Measurements from ENCODE around the gene COPG1.
"Not testable (repeated sequence)": the region's sequence is repeated elsewhere in the genome, so short reads cannot be mapped to it uniquely, and the experiment has no call there.

Gene COPG1

DNA sequence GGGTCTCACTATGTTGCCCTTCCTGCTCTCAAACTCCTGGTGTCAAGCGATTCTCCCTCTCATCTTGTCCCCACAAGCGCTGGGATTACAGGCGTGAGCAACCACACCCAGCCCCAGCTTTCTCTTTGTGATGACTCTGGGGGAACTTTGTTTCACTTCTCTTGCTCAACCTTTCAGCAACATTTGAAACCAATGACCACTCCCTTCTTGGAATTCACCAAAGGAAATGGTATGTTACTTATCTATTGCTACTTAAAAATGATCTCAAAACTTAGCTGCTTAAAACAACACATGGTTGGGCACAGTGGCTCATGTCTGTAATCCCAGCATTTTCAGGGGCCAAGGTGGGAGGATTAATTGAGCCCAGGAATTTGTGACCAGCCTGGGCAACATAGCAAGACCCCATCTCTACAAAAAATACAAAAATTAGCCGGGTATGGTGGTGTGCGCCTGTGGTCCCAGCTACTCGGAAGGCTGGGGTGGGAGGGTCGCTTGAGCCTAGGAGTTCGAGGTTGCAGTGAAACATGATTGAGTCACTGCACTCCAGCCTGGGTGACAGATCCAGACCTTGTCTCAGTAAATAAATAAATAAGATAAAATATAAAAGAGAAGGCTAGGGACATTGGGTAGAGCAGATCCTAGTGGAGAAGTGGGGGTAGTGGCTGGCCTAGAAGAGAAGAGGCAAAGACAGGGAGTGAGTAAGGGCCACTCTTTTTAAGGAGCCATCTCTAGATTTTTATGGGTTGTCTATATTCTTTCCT lies 10.3 kb upstream of the COPG1 start:
- in situ Hi-C loops (cut with MboI; ENCODE audit: low sequenced_read_pairs) = no loop called here

- in situ Hi-C loops (cut with MboI; ENCODE audit: low sequenced_read_pairs) = loop anchor here (10.0 kb wide), 2 partner anchors 185 to 265 kb away; no protein-coding TSS in a partner anchor
Measured at GRCh38 chr3:129239991-129240390, 9.4 kb upstream of the COPG1 start.

DNA sequence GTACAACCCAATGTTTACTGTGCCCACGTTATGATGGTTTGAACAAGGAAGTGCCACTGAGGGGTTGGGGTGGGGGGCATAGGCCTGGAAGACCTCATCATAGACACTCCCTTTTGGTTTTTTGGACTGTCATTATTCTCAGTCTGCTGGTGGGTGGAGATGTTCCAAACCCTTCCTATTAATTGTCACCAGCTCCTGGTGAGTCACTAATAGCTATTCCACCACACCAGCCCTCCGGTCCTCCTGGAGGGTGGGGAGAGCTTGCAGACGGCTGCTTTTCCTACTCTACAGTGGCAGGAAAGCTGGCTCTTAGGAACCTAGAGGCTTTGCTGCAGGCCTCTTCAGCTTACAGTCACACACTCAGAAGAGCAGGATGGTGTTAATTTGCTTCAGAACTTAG lies 9.0 kb upstream of the COPG1 start:
- in situ Hi-C loops (cut with MboI; ENCODE audit: low sequenced_read_pairs) = loop anchor here (10.0 kb wide), 2 partner anchors 186 to 266 kb away; no protein-coding TSS in a partner anchor

- in situ Hi-C loops (cut with MboI; ENCODE audit: low sequenced_read_pairs) = loop anchor here (10.0 kb wide), 2 partner anchors 190 to 270 kb away; no protein-coding TSS in a partner anchor
Measured at GRCh38 chr3:129245141-129245540, 4.3 kb upstream of the COPG1 start.

GRCh38 chr3:129245641-129246306 lies 3.6 kb upstream of the COPG1 start:
- in situ Hi-C loops (cut with MboI; ENCODE audit: low sequenced_read_pairs) = loop anchor here (10.0 kb wide), 2 partner anchors 191 to 271 kb away; no protein-coding TSS in a partner anchor

DNA sequence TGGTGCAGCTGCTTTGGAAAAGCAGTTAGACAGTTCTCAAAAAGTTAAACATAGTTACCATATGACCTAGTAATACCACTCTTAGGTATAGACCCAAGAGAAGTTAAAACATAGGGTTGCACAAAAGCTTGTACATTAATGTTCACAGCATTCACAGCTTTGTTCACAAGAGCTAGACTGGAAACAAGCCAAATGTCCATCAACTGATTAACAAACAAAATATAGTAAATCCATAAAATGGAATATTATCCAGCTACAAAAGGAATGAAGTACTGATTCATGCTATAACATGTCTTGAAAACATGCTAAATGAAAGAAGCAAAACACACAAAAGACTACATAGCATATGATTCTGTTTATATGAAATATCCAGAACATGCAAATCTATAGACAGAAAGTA lies 2.8 kb upstream of the COPG1 start:
- in situ Hi-C loops (cut with MboI; ENCODE audit: low sequenced_read_pairs) = loop anchor here (10.0 kb wide), 2 partner anchors 192 to 272 kb away; no protein-coding TSS in a partner anchor

DNA sequence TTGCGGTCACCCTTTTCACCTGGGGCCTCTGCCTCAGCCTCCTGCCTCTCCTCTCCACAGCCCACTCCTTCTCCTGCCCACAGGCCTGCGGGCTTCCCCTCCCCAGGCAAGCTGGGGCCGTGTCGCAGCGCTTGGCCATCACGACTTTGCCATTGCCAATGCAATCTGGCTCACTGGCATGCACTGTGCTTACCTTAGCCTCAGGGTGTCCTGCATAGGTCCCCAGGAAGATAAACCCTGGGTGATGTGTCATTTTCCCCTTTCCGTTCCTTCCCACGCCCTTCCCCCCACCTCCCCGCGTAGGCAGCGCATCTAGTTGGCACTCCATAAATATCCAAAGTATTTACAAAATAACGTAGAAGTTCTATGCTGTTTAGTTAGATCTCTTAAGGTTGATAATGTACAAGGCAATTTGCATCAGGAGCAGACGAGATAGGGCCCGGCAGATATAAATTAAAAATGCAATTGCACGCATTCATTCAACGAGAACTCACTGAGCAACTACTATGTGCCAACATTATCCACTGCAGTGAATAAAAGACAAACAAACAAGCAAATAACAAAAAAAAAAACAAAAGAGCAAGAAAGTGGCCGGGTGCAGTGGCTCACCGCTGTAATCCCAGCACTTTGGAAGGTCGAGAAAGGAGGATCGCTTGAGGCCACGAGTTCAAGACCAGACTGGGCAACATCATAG lies 973 bp upstream of the COPG1 start:
- in situ Hi-C loops (cut with MboI; ENCODE audit: low sequenced_read_pairs) = loop anchor here (10.0 kb wide), 2 partner anchors 194 to 274 kb away; no protein-coding TSS in a partner anchor

GRCh38 chr3:129252748-129253147 lies 3.3 kb downstream of the COPG1 start:
- in situ Hi-C loops (cut with MboI; ENCODE audit: low sequenced_read_pairs) = no loop called here

GRCh38 chr3:129254536-129255230 lies 5.3 kb downstream of the COPG1 start:
- in situ Hi-C loops (cut with MboI; ENCODE audit: low sequenced_read_pairs) = no loop called here

DNA sequence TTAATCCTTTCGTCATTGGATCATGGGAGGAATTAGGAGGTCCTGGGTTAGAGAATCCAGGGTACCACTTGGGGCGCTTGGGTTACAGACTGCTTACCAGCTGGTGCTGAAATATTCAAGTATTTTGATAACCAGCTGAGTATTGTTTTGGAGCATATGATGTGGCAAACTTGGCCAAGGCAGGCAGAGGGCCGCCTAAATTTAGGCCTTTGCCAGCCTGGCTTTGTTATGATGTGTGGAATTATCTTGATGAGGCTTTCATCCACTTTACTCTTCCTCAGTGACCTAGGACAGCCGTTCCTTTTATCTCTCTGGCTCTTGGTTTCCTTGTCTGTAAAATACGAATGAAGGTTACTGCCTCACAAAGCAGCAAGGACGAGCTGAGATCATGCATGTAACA lies 6.9 kb downstream of the COPG1 start:
- in situ Hi-C loops (cut with MboI; ENCODE audit: low sequenced_read_pairs) = no loop called here

GRCh38 chr3:129257609-129258008 lies 8.2 kb downstream of the COPG1 start:
- in situ Hi-C loops (cut with MboI; ENCODE audit: low sequenced_read_pairs) = no loop called here

DNA sequence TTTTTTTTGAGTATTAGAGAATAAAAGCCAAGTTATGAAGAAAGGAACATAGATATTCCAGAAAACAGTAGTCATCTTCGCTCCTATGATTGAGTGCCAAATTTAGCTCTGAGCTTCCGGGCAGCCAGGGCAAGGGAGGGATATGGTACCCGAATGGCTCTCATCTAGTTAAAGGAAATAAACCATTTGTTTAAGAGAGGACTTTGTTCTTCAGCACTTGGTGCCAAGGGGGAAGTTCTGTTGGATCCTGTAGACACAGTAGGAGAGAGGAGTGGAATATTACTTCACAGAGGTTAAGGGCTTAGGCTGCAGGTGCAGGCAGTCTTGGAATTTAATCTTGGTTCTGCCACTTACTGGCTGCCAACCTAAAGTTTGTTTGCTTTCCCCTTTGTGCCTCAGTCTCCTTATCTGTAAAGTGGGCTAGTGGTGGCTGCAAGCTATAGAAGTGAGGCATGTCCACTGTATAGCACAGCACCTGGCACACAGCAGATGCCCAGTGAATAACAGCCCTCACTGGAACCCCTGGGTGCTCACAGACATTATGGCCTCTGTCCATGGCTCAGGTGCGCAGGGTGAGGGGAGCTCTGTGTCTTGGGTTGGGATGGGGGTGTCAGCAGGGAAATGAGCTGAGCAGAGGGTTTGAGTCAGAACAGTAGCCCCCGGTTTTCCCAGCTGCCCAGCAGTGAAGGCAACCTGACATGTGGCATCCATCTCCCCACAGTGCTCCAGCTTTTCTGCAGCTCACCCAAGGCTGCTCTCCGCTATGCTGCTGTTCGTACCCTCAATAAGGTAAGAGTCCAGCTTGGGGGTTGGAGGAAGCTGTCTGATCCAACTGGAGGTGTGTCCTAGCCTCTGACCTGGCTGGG lies 10.4 kb downstream of the COPG1 start:
- in situ Hi-C loops (cut with MboI; ENCODE audit: low sequenced_read_pairs) = no loop called here

GRCh38 chr3:129260606-129261005 lies 11.2 kb downstream of the COPG1 start:
- in situ Hi-C loops (cut with MboI; ENCODE audit: low sequenced_read_pairs) = no loop called here

DNA sequence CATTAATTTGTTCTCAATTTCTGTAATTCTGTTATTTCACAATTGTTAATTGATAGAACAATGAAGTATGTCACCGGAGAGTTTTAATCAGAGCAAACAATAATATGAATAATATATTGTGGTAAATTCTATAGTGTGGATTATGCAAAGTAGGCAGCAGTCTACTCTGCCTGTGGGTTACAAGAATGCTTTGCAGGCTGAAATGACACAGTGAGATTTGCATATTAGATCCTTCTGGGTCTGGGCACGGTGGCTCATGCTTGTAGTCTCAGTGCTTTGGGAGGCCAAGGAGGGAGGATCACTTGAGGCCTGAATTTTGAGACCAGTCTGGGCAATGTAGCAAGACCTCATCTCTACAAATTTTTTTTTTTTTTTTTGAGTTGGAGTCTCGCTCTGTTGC lies 12.5 kb downstream of the COPG1 start:
- in situ Hi-C loops (cut with MboI; ENCODE audit: low sequenced_read_pairs) = no loop called here

DNA sequence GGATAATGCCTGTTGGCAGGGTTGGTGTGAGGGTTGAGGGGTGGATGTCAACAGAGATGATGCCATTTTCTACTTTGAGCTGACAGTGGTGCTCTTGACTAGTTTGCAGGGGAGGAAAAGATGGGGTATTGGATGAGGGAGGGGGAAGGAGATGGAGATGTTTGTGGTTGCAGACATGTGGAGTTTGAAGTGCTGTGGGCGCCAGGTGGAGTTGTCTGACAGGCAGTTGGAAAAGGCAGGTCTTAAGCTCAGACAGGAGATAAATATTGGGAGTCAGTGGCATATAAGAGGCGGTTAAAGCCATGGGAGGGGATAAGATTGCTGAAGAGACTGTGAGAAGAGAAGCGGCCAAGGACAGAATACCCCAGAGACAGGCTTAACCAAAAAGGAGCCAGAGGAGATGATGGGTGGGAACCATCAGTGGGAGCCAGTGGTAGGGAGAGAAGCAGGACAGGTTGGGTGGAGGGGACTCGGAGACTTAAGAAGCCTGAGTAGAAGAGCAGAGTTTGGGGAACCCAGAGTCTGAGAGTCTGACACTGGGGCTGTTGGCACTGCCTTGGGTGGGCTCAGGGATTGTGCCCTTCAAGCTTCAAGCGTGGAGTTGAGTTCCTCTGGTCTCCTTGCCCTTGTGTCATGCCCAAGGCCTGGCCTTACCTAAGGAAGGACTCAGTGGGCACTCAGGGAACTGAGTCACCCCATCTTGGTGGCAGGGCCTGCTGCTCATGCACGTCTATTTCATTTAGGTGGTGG lies 13.9 kb downstream of the COPG1 start:
- in situ Hi-C loops (cut with MboI; ENCODE audit: low sequenced_read_pairs) = no loop called here

GRCh38 chr3:129264994-129265393 lies 15.6 kb downstream of the COPG1 start:
- in situ Hi-C loops (cut with MboI; ENCODE audit: low sequenced_read_pairs) = not testable (repeated sequence)

DNA sequence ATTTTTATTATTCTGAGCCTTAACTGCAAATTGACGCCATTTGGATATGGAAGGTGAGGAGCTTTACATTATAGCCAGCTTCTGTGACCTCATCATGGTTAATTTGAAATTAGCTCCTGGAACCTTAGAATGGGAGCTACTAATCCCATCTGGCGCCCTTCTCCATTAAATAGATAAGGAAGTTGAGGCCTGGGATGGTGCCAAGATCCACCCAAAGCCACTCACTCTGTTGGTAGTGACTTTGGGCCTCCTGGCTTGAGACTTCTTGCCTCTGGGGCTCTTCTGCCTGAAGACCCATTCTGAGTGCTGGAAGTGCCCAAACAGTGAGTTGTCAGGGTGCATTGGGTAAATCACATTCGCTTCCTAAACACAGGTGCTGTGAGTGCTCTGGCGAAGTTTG lies 17.2 kb downstream of the COPG1 start:
- in situ Hi-C loops (cut with MboI; ENCODE audit: low sequenced_read_pairs) = no loop called here

GRCh38 chr3:129268396-129268795 lies 19.0 kb downstream of the COPG1 start:
- in situ Hi-C loops (cut with MboI; ENCODE audit: low sequenced_read_pairs) = no loop called here

DNA sequence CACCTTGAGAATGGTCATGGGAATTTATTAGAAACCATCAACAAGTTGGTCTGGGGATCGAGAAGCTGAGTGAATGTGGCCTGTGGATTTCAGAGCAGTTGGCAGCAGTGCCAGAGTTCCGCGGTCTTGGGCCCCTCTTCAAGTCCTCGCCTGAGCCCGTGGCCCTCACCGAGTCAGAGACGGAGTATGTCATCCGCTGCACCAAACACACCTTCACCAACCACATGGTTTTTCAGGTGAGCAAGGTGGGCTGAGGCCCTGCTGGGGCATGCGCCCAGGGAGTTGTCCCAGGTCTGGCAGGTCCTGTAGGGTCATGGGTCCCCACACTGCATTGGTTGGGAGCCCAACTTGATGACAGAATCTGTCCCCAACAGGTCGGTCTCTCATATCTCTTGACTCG lies 22.3 kb downstream of the COPG1 start:
- in situ Hi-C loops (cut with MboI; ENCODE audit: low sequenced_read_pairs) = no loop called here
